ENCODE results near the gene SCARB2.
"Not testable (repeated sequence)": the region's sequence is repeated elsewhere in the genome, so short reads cannot be mapped to it uniquely, and the experiment has no call there.

The SCARB2 gene, protein sequence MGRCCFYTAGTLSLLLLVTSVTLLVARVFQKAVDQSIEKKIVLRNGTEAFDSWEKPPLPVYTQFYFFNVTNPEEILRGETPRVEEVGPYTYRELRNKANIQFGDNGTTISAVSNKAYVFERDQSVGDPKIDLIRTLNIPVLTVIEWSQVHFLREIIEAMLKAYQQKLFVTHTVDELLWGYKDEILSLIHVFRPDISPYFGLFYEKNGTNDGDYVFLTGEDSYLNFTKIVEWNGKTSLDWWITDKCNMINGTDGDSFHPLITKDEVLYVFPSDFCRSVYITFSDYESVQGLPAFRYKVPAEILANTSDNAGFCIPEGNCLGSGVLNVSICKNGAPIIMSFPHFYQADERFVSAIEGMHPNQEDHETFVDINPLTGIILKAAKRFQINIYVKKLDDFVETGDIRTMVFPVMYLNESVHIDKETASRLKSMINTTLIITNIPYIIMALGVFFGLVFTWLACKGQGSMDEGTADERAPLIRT

DNA sequence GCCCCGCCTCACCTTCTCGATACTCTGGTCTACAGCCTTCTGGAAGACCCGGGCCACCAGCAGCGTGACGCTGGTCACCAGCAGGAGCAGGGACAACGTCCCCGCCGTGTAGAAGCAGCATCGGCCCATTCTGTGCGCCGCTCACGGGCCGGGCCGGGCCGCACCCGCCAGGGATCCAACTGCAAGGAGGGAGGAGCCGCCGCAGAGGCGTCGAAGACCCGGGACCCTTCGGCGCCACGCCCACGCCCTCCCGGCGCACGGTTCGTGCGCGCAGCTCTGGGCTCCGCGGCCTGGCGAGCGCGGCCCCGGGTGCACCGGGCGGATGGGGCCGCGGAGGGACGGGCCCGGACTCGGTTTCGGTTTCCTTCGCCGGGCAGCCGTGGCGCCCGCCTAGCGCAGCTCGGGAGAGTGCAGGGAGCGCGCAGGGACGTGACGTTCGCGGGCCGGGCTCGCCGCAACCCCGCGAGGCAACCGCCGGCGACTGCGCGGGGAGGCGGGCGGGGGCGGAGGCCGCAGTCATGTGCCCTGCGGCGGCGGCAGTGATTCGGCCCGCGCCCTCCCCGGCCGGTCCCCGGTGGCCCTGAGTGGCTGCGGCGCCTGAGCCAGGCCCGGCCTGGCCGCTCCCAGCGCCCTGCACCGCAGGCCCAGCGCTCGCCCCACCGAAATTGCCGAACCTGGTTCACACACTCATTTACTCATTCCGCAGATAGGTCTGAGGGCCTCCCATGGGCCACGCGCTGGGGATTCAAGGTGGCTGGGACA is at the start of gene SCARB2:
Gene SCARB2 (minus strand): TSS at position 410 of the 762 bp plus-strand sequence. CDS start 281 bp downstream, at position 129.
- DNase-seq, result peak; percentile 72

DNA sequence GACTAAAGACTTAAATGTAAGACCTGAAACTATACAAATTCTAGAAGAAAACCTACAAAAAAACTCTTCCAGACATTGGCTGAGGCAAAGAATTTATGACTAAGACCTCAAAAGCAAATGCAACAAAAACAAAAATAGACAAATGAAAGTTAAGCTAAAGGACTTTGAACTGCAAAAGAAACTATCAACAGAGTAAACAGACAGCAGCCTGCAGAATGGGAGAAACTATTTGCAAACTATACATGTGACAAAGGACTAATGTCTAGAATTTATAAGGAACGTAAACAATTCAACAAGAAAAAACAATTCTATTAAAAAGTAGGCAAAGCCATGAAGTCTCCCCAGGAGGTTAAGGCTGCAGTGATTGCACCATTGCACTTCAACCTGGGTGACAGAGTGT is 46.9 kb upstream of the SCARB2 start:
- no peak for DNase-seq

DNA sequence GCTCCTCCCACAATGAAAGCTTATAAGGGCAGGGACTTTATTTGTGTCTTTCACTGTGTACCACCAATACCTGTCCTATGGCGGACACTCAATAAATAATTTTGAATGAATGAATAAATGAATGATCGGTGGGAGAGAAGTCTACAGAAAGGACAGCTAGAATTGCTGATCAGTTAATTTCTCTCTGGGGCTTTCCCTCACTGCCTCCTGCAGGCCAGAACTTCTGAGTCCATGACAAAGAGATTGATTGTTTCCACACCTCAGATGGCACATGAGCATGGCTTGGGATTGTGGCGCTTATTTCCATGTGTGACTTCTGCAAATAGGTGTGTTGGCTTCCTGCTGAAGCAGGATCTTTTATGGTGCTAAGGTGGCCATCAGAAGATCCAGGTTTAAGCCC is 44.2 kb upstream of the SCARB2 start:
- DNase-seq, result no peak

DNA sequence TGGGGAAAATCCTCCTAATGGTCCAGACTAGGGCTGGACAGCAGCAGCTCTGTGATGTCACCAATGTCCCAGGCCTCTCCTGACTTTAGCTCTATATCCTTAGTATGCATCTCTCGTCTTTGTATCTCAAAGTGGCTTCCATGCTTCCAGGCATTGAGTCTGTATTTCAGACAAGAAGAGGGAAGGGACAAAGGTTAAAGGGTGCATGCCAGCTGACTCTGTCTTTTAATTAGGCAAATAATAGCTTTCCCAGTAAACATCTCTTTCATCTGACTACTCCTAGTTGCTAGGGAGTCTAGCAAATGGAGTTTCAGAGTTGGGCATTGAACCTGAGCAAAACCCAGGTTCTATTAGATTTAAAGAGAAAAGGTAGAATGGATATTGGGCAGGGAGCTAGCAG is 43.3 kb upstream of the SCARB2 start:
- no peak for DNase-seq

DNA sequence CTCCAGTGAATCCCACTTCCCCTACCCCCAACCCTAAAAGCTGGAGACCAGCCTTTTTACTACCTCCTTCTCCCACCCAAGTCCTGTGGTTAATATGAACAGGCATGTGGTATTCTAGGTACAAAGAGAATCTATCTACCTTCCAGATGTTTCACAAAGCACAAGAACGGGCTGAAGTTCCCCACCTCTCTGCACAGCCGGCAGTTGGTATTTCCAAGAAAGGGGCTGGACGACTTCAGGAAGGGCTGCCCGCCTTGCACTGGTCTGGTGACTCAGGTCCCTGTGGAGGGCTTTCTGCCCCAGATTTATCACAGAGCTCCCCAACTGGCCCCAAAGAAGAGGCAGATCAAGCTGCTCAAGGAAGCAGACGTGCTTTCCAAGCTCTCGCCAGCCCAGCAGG is 42.4 kb upstream of the SCARB2 start:
- no peak for DNase-seq

DNA sequence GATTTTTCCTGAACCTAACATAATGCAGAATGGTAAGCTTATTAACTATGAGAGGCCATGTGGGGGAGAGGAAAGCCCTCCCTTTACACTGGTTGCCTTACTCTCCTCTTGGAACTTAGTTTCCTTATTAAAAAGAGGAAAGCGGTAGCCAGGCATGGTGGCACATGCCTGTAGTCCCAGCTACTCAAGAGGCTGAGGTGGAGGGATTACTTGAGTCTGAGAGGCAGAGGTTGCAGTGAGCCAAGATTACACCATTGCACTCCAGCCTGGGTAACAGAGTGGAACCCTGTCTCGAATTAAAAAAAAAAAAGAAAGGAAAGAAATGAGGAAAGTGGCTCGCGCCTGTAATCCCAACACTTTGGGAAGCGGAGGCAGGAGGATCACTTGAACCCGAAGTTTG is 39.9 kb upstream of the SCARB2 start:
- DNase-seq, result no peak

DNA sequence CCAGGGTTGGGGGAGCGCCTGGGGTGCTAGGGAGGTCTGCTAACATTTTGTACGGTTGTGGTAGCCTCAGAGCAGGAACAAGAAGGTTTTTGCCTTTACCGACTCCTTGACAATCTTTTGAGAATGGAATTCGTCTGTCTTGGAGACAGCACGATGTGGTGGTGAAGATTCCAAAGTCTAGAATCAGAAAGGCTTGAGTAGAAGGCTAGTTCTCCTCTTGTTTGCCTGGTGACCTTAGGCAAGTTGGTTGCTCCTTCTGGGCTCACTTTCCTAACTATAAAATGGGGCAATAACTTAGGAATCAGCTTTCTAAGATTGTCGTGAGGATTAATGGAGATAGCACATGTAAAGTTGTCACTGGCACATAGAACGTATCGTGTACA is 38.6 kb upstream of the SCARB2 start:
- DNase-seq, result no peak

DNA sequence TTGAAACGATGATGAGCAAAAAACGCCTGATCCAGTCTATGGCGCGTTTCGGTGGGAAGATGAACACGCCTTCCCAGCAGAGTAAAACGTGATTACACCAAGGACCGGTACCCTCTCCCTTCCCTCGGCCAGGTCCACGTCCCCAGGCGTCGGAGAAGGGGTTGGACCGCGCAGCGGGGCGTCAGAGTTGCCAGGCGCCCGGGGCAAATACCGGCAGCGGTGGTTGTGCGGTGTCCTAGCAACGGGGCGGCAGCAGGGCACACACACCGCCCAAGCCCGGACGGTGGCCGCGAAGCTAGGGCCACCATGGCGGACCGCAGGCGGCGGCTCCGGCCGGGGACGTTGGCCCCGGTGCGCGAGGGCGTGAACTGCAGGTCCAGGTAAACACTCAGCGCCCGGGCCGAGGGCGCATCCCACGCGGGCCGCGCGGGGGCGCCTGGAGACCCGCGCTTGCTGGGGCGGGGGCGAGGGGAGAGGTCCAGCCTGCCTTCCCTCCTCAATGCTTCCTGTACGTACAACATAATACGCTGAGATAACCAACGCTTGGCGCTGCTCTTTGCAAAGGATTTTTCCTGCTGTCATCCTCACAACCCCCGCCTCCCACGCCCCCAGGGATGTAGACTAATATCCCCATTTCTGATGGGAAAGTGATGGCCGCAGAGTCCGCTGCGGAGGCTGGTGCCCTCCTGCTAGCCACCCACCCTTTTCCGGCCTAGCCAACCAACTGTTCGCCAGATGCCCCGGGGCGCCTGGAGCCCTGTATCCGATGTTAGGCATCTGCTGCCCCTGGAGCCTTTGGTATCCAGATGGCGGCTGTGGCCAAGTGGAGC is 38.0 kb upstream of the SCARB2 start, which contains the start of gene FAM47E:
Gene FAM47E (plus strand): TSS at position 281 of the 830 bp plus-strand sequence. CDS start 26 bp downstream, at position 307.
- DNase-seq, result peak; percentile 81

DNA sequence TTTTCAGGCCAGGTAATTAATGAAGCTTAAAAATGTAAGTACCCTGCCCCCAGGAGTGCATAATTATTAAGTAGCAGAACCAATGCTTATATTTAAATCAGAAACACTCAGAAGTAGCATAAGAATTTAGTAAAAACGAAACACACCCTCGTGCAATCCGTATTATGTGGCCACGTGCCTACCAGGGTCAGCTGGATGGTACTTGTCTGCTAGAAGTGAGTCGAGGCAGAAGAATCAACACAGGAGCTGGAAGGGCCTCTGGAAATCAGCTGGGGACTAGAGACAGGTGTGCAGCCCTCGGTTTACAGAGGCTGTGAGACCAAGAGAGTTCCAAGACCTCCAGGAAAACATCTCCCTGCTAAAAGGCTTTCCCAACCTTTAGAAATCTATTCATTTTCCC is 37.3 kb upstream of the SCARB2 start:
- DNase-seq, result peak; percentile 48

DNA sequence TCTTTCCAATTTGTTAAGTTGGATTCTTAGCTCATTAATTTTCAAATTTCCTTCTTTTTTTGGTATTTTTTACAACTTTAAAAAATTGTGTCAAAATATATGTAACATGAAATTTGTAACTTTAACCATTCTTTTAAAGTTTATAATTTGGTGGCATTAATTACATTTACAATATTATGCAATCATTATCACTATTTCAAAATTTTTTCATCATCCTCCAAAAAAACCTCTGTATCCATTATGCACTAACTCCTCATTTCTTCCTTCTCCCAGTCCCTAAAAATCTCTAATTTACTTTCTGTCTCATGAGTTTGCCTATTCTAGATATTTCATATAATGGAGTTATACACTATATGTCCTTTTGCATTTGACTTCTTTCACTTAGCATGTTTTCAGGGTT is 33.2 kb upstream of the SCARB2 start:
- DNase-seq, result no peak

DNA sequence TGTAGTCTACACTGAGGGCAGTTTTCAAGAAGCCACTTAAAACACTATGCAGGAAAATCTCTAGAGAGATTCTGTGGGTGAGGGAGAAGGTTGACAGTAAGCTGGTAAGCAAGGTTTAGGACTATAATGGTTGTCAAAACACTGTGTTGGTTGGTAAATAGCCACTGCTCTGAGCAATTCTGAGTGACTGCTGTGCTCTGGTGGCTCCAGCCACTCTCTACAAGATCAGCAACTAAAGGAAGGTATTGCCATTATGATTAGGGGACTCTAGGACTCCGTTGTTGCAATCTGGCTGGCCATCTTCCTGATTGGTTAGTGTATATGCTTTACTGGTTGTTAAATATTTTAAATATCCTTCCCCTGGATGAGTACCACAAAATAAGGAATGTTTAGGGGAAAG is 32.4 kb upstream of the SCARB2 start:
- DNase-seq, result no peak

DNA sequence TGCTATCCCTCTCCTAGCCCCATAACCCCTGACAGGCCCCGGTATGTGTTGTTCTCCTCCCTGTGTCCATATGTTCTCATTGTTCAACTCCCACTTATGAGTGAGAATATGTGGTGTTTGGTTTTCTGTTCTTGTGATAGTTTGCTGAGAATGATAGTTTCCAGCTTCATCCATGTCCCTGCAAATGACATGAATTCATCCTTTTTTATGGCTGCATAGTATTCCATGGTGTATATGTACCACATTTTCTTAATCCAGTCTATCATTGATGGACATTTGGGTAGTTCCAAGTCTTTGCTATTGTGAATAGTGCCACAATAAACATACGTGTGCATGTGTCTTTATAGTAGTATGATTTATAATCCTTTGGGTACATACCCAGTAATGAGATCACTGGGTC is 30.3 kb upstream of the SCARB2 start:
- DNase-seq, result not testable (repeated sequence)

DNA sequence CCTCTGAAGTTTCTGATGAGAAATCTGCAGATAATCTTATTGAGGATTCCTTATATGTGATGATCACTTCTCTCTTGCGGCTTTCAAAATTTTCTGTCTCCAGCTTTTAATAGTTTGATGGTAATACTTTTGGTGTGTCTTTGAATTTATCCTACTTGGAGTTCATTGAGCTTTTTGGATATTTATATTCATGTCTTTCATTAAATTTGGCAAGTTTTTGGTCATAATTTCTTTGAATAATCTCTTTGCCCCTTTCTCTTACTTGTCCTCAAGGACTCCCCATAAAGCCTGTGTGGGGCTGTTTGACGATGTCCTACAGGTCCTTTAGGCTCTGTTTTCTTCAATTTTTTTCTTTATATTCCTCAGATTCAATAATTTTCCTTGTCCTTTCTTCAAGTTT is 26.6 kb upstream of the SCARB2 start:
- no peak for DNase-seq

DNA sequence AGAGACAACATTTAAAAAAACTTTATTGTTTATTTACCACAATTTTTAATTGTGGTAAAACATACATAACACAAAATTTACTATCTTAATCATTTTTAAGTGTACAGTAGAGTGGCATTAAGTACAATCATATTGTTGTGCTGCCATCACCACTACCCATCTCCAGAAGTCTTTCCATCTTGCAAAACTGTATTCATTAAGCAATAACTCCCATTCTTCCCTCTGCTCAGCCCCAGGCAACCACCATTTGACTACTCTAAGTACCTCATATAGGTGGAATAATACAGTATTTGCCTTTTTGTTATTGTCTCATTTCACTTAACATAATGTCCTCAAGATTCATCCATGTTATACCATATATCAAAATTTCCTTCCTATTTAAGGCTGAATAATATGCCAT is 25.1 kb upstream of the SCARB2 start:
- no peak for DNase-seq

DNA sequence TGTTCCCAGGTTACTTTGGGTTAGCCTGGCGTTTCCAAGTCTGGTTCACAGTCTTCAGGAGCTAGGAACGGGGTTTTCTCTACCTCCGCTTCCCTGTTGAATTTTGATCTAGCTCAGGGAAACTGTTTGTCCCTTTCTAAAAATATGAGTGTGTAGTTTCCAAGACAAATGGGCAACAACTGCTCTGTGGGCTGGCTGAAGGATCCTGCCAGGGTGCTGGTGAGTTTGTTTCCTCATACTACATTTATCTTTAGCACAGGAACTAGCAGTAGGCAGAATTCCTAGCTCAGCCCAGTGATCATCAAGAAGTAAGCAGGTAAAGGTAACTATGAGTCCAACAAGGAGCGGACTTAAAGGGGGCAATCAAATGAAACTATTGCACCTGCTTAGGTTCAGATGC is 24.6 kb upstream of the SCARB2 start:
- DNase-seq, result no peak

DNA sequence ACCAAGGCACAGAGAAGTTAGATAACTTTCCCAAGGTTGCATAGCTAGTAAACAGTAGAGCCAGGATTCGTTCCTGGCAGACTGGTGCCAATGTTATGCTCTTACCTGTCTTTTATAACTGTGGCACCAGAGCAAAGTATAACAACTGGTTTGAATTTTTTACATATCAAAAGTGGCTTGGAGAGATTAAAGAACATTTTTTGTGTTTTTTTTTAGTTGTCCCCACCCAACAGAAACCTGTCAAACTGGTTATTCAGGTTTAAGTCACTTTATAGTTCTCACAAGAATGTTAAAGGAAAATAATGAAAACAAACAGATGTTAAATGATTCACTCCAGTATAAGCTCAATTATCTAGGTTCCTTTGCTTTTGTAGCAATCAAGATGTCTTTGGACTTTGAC is 22.3 kb upstream of the SCARB2 start:
- DNase-seq, result no peak

DNA sequence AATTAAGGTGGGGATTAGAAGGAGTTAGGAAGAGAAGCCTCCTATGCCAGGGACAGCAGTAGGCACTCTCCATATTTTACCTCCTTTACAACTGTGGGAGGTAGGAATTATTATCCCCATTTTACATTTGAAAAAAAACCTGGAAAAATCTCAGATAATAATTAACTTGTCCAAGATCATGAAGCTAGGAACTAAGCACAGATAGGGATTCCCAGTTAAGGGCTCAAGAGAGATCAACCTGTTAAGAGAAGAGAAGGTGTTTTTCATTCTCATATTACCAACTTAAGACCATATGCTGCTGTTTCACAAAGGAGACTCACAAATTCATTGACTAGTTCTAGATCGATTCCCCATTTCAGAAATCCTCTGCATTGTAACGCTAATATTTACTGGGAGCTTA is 21.8 kb upstream of the SCARB2 start:
- no peak for DNase-seq

DNA sequence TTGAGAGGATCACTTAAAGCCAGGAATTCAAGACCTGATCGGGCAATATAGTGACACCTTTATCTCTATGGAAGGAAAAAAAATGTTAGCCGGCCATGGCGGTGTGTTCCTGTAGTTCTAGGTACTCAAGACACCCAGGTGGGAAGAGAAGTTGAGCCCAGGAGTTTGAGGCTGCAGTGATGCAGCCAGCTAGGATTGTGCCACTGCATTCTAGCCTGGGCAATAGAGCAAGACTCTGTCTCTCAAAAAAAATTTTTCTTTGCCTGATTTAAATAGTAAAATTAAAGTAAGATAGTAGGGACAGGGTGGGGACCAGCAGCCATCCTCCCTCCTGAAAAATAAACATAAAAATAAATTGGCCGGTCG is 21.0 kb upstream of the SCARB2 start:
- no peak for DNase-seq

DNA sequence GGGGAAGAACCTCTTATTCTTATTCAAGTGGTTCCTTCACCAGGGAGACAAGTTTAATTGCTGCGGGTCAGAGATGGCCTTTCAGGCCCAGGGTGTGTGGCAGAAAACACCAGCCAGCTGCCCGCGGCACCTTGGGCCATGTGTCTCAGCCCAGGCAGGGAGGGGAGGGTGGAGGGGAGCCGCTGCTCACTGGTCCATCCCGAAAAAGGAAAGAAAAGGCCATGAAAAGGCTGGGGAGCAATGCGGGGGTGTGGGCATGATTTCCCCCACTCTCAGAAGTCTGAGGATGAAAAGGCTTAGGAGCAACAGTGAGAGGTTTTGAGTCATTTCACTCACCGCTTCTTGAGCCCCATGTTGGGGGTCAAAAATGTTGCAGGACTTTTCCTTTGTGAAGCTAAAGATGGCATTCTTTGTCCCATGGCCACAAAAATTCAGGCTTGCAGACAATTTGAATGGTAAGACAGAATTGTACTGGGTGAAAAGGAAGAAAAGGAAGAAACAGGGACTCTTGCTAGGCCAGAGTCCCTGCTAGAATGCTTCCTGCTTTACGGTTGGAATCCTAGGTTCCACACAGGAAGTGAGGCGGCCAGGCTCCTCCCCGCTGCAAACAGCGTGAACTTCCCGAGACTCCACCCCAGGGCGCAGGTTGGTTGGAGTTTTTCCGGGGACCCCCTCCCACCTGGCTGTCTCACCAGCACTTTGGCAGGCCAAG is 20.5 kb upstream of the SCARB2 start:
- DNase-seq, result no peak

DNA sequence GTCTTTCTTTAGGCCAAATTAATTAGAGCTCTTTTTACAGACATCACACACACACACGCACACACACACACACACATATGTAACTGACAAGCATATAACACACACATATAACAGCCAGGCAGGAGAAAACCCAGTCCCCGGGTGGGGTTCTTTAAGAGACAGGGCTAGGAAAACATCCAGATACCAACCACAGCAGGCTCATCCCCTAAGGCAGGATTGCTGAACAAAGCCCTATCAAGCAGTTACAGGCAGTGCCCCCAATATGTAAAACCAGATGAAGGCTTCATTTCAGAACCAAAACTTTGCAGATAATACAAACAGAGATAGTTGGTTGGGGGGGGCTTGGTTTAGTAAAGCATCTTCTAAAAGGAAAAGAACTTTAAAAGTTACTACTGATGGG is 19.9 kb upstream of the SCARB2 start:
- no peak for DNase-seq

DNA sequence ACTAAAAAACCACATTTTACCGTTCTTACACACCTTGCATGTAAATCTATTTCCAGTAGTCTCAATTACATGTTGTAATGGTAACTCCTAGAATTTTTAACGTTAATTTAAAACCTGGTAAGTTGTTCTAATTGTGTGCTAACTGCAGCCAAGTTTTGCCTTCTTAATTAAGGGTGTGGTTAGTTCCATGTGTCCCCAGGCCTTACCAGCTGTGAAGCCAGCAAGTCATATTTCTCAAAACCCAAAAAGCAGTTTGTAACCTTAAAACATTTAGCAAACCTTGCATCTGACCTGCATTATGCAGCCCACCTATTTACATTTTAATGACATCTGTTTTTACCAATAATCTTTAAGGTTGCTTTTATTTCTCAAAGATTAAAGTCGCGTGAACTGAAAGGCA is 19.5 kb upstream of the SCARB2 start:
- DNase-seq, result no peak

DNA sequence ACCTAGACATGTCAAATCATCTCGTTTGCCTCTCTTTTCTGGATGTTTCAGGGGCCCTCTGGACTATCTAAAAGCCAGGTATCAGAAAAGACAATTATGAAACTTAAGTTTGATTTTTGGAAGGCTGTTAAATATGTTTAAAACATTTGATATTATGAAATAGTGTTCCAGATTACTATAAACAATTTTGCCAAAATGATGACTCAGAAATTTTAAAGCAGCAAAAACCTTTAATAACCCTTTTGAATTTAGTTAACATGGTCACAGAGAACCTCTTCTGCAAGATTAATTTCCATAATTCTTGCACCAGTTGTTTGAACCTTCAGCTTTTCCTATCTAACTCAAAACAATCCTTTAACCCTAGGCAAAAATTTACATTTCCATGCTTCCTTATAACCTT is 19.1 kb upstream of the SCARB2 start:
- DNase-seq, result no peak

DNA sequence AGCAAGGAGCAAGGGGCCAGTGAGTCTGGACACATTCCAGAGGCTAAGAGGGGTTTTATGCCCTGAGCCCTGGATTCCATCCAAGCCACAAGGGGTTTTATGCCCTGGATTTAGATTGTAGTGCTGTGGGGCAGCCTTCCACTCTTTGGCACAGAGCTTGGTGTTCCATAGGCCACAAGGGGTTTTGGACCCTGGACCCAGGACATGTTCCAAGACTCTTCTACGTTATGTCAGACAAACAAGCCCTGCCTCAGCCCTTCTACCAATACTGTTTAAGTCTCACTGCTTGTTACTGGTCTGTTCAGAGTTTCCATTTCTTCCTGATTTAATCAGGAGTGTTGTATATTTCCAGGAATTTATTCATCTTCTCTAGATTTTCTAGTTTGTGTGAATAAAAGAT is 12.8 kb upstream of the SCARB2 start:
- DNase-seq, result peak; percentile 76

Data from NCI-H1092 treated with DMSO at 0.1 percent for 48 hours (cell line).